ENCODE measurements around the gene NFATC3.
"Not testable (repeated sequence)": the region's sequence is repeated elsewhere in the genome, so short reads cannot be mapped to it uniquely, and the experiment has no call there.

Gene NFATC3

DNA sequence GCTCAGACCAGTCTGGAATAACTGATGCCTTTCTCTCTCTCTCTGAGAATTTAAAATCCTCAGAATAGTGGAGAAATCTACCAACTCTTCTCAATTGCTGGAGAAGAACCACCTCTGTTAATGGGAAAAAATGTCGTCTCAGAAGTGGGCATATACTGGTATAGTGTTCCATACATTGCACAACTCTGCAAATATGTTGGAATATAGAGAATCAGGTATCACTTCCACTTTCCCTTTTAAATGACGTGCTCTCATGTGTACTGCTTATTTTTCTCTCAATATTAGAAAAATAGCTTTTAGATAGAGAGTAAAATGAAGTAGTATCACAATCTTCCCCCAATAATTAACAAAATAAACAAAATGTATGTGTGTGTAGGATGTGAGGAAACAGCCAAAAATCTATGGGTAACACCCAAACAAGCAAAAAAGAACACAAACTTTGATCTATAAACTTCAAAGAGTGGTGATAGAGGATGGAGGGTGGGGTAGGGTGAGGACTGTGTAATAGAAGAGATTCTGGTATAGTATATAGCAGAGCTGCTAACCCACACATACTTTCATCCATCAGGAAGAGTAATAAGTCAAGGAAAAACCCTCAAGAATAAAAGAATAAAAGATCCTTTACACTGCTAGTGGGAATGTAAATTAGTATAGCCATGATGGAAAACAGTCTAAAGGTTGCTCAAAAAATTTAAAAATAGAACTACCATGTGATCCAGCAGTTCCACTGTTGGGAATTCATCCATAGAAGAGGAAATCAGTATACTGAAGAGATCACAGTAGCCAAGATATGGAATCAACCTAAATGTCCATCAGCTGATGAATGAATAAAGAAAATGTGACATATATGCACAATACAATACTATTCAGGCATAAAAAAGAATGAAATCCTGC is 46.9 kb downstream of the NFATC3 start:
- no peak for DNase-seq (ENCODE audit: extremely low read depth, low read depth)
- TF ChIP-seq, protein P1, sequence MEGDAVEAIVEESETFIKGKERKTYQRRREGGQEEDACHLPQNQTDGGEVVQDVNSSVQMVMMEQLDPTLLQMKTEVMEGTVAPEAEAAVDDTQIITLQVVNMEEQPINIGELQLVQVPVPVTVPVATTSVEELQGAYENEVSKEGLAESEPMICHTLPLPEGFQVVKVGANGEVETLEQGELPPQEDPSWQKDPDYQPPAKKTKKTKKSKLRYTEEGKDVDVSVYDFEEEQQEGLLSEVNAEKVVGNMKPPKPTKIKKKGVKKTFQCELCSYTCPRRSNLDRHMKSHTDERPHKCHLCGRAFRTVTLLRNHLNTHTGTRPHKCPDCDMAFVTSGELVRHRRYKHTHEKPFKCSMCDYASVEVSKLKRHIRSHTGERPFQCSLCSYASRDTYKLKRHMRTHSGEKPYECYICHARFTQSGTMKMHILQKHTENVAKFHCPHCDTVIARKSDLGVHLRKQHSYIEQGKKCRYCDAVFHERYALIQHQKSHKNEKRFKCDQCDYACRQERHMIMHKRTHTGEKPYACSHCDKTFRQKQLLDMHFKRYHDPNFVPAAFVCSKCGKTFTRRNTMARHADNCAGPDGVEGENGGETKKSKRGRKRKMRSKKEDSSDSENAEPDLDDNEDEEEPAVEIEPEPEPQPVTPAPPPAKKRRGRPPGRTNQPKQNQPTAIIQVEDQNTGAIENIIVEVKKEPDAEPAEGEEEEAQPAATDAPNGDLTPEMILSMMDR (IDR thresholded peaks at IDR 0.05; ENCODE audit: low read depth, low read length, missing control alignments), result no peak
- H3K4me3 ChIP-seq (replicated peaks; ENCODE audit: low read depth, low read length), result no peak overlapping the region

GRCh38 chr16:68133000-68133399 is 47.8 kb downstream of the NFATC3 start:
- DNase-seq (ENCODE audit: extremely low read depth, low read depth); H3K4me3 ChIP-seq (replicated peaks; ENCODE audit: low read depth, low read length): not testable (repeated sequence)

GRCh38 chr16:68134644-68135043 is 49.5 kb downstream of the NFATC3 start:
- TF ChIP-seq, protein P1 (IDR thresholded peaks at IDR 0.05; ENCODE audit: low read depth, low read length, missing control alignments), result no peak
- no peak overlapping the region for H3K4me3 ChIP-seq (replicated peaks; ENCODE audit: low read depth, low read length)
- no peak for DNase-seq (ENCODE audit: extremely low read depth, low read depth)

DNA sequence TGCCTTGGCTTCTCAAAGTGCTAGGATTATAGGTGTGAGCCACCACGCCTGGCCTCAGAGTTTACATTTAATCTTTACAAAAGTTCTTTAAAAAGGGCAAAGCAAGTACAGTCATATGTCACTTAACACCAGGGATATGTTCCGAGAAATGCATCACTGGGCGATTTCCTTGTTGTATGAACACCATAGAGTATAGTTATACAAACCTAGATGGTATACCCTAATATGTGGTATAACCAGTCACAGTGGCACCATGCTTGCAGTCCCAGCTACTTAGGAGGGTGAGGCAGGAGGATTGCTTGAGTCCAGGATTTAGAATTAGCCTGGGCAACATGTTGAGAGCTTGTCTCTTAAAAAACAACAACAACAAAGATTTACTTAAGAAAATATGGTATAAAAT is 51.3 kb downstream of the NFATC3 start:
- no peak overlapping the region for H3K4me3 ChIP-seq (replicated peaks; ENCODE audit: low read depth, low read length)
- TF ChIP-seq, protein P1 (IDR thresholded peaks at IDR 0.05; ENCODE audit: low read depth, low read length, missing control alignments), result no peak
- no peak for DNase-seq (ENCODE audit: extremely low read depth, low read depth)

DNA sequence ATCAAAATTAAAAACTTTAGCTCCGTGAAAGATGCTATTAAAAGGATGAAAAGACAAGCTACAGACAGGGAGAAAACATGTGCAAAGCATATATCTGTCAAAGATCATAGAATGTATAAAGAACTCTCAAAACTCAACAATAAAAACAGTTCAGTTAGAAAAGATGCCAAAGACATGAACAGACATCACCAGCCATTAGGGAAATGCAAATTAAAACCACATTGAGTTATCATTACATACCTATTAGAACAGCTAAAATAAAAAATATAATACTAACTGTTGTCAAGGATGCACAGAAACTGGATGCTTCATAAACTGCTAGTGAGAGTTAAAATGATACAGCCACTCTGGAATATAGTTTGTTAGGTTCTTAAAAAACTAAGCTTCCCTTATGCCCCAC is 58.8 kb downstream of the NFATC3 start:
- peak; percentile 2 for DNase-seq (ENCODE audit: extremely low read depth, low read depth)
- H3K4me3 ChIP-seq (replicated peaks; ENCODE audit: low read depth, low read length), result no peak overlapping the region
- TF ChIP-seq, protein P1 (IDR thresholded peaks at IDR 0.05; ENCODE audit: low read depth, low read length, missing control alignments), result no peak

GRCh38 chr16:68146585-68146984 is 61.4 kb downstream of the NFATC3 start:
- no peak overlapping the region for H3K4me3 ChIP-seq (replicated peaks; ENCODE audit: low read depth, low read length)
- DNase-seq (ENCODE audit: extremely low read depth, low read depth), result peak; percentile 6
- TF ChIP-seq, protein P1 (IDR thresholded peaks at IDR 0.05; ENCODE audit: low read depth, low read length, missing control alignments), result no peak

DNA sequence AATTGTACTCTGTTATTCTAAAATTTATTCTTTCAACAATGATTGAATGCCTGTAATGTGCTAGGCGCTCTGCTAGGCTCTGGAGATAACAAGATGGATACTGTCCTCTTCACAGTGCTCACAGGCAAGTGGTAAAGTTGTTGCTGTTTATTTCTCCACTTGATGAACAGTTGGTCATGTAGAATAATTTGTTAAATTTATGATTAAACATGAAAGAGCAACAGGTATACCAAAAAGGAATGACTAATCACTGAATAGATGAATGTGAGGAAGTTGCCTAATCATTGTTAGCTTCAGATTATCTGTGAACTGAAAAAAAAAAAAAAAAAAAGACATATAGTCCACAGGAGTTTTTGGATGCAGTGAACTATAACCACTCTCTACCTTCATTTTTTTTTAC is 62.3 kb downstream of the NFATC3 start:
- no peak for DNase-seq (ENCODE audit: extremely low read depth, low read depth)
- TF ChIP-seq, protein P1 (IDR thresholded peaks at IDR 0.05; ENCODE audit: low read depth, low read length, missing control alignments), result no peak

More for the DNA sequence above, 62.3 kb downstream of the NFATC3 start:
- no peak overlapping the region for H3K4me3 ChIP-seq (replicated peaks; ENCODE audit: low read depth, low read length)
